ENCODE results near the gene ZNF688.
"Not testable (repeated sequence)": the region's sequence is repeated elsewhere in the genome, so short reads cannot be mapped to it uniquely, and the experiment has no call there.

ZNF688 gene

DNA sequence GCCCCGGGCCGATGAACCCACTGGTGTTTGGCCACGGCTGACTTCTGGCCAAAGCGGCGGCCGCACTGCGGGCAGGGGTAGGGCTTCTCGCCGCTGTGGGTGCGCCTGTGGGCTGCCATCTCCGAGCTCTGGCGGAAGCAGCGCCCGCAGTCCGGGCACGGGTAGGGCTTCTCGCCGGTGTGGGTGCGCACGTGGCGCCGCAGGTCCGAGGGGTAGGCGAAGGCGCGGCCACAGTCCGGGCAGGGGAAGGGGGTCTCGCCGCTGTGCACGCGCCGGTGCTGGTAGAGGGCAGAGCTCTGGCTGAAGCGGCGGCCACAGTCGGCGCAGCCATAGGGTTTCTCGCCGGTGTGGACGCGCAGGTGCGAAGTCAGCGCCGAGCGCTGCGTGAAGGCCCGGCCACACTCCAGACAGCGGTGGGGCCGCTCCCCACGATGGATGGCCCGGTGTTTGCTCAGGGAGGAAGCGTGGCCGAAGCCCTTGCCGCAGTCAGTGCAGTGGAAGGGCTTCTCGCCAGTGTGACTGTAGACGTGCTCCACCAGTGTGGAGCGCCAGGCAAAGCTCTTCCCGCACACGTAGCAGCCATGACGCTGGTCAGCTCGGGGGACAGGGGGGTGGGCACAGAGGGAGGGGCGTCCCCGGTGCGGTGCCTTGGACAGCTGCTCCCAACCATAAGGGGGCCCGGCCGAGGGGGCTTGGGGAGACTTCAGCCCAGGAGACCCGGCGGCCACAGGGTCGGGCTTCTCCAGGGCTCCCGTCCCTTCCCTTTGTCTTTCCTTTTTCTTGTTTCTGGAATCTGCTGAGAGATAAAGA is 16.0 kb downstream of the ZNF688 start:
- no peak for DNase-seq

DNA sequence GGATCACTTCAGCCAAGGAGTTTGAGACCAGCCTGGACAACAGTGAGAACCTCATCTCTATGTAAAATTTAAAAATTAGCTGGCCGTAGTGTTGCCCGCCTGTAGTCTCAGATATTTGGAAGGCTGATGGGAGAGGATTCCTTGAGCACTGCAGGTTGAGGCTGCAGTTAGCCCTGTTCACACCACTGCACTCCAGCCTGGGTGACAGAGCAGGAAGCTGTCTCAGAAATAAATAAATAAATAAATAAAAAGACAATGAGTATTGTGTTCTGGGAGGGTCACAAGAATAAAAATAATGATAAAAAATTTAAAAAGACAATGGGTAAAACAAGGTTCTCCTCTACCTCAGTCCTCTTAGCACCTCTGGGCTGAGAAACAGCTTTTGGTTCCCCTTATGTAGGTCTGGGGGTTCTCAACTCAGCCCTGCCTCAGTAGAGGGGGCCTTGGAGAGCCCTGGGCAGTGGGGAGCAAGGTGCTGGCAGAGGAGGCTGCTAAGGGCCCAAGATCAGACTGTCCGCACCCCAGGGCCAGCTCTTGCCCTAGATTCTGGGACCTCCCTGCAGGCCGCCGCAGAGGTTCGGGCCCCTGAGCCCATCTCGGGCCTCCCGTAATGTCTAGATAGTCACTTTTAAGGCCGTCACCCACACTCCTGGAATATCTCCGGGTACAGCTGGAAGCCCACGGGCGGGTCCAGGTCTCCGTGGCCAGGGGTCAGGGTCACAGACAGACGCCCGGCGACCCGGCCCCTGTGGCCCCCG is 16.8 kb downstream of the ZNF688 start:
- DNase-seq: no peak

DNA sequence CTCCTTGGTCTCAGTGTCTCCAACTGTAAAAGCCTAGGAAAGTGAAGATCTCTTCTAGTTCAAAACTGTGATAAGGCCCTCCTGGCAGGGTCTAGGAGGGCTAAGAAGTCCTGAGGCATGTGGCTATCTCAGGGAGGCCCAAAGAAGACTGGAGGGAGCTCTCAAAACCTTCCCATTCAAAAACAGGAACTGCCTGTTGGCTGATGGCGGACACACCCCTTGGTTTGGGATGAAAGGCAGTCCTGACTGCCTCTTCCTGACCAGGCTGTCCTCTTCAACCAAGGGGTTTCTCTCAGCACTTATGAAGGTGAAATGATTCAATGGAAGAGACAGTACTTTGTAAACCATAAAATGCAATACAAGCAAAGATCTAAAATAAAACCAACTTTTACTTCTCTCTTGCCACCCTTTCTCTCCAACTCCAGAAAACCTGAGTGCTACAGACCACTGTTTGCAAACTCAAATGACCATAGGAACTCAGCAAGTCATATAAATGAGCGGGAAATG is 18.1 kb downstream of the ZNF688 start:
- no peak for DNase-seq

DNA sequence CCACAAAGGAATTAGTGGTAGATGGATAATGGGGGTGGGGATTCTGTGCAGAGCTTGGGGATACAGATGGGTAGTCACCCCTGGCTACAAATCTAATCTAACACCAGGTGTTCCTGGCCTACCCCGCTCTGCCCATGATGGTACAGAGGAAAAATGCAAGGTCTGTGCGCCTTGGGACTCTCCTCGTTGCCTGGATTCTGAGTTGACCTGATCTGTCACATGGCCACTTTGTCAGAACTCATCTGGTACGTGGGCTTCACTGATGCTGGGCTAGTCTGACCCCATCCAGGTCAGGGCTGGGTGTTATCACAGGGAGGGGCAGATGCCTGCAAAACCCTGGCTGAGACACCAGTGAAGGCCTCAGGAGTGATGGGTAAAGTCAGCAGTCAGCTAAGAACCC is 18.6 kb downstream of the ZNF688 start:
- DNase-seq: no peak

DNA sequence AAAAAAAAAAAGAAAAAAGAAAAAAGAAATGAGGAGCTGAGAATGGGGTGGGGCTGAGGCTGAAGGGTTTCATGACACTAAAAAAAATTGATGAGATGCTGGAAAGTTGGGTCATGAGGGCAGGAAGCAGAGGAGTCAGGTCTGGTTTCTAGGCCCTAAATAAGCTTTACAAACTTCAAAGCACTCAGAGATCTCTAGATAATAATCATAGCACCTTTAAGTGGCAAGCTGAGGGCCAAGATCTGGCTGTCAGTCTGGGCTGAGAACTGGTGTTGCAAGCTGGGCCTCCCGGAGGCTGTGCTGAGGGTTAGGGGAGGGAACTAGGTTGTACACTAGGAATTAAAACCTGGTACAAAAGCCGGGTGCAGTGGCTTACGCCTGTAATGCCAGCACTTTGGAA is 19.7 kb downstream of the ZNF688 start:
- no peak for DNase-seq

DNA sequence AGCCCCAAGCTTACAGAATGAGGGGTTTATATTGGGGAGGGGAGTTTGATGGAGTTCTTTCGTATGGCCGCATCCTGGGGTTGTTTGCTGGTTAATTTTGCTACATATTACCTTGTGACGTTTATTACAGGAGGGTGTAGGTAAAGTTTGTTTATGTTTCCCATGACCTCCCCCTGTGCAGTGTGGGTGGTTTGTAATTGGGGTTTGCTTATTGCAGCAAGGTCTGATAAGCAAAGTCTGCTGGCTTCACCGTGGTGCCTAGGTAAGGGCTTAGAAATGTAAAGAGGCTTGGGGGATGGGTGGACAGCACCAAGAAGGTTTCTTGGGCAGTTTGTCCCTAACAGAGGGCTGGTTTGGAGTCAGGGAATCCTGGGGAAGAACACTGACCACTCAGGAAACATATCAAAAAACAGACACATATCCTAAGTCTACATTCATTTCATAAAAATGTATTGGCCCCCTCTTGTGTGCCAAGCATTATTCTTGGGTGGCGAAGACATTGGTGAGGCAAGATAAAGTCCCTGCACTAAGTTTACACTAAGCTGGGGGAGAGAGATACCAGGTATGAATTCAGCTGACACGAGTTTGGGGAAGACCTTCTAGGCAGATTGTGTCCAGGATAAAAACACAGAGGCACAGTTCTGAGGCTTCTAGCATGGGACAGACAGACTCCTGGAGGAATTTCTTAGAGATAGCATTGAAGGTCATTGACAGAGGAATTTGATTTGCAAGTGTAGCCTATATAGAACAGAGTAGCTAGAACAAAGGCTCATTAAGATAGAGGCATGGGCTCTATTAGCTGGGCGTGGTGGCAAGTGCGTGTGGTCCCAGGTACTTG is 22.9 kb downstream of the ZNF688 start:
- DNase-seq: no peak

DNA sequence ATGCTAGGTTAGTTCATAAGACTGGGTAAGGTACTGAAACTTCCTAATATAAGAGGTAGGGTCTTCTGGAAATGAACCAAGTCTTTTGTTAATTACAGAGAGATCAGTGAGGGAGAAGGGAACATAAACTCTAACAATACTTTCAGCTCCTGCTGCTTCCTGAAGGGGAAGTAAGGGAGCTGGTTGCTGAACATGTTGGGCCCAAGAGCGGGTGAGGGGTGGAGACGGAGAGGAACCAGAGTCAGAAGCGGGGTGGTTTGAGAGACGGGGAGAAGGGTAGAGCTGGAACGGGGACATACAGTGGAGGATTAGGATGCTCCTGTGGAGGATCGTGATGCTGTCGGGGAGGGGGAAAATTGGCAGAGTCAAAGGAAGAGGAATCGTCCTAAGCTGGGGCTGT is 25.4 kb downstream of the ZNF688 start:
- DNase-seq: no peak

DNA sequence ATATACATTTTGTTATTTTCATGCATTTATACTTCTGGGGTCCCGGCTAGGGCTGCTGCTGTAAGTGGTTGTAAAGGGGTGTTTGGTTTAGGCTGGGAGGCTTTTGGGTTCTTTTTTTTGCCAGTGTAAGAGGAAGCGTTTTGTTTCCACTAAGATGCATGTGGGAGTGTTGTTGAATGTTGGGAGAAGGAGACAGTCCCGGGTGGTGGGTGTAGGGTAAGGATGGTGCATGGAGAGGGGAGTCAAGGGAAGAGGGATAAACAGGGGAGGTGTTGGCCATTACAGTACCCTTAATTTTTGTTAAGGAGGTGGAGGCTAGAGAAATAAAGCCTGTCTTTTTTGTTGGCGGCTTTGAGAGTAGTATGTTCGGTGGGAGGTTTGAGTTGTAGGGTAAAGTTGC is 28.4 kb downstream of the ZNF688 start:
- DNase-seq: no peak

DNA sequence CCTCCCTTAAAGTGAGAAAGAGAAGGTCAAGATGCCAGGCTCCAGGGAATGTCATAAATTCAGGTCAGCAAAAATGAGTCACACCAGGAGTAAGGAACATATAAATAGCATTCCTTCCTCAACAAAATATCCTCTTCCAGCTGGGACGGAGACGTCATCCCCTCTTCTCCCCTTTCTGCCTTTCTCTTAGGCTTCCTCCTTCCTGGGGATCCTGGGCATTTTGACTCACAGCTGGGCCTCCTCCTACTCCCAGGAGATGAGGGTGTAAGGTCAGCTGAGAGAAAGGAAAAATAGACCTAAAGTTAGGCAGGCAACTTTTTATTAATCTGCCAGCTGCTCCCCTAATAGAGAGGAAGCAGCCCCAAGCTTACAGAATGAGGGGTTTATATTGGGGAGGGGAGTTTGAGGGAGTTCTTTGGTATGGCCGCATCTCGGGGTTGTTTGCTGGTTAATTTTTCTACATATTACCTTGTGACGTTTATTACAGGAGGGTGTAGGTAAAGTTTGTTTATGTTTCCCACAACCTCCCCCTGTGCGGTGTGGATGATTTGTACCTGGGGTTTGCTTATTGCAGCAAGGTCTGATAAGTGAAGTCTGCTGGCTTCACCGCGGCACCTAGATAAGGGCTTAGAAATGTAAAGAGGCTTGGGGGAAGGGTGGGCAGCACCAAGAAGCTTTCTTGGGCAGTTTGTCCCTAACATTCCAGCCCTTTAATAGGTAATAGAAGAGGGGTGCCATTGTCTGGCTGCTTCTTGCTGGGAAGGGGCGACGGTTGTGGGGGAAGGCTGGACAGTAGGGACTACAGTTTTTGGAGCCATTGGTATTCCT is 29.8 kb downstream of the ZNF688 start:
- DNase-seq: no peak

DNA sequence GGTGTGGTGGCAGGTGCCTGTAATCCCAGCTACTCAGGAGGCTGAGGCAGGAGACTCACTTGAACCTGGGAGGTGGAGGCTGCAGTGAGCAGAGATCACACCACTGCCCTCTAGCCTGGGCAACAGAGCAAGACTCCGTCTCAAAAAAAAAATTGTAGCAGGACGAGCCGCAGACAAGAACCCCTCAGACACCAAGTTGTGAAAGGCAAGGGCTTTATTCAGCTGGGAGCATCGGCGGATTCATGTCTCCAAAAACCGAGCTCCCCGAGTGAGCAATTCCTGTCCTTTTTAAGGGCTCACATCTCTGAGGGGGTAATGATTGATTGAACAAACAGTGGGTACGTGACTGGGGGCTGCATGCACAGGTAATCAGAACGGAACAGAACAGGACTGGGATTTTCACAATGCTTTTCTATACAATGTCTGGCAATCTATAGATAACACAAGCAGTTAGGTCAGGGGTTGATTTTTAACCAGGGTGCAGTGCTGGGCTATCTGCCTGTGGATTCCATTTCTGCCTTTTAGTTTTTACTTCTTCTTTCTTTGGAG is 30.5 kb downstream of the ZNF688 start:
- DNase-seq: not testable (repeated sequence)

DNA sequence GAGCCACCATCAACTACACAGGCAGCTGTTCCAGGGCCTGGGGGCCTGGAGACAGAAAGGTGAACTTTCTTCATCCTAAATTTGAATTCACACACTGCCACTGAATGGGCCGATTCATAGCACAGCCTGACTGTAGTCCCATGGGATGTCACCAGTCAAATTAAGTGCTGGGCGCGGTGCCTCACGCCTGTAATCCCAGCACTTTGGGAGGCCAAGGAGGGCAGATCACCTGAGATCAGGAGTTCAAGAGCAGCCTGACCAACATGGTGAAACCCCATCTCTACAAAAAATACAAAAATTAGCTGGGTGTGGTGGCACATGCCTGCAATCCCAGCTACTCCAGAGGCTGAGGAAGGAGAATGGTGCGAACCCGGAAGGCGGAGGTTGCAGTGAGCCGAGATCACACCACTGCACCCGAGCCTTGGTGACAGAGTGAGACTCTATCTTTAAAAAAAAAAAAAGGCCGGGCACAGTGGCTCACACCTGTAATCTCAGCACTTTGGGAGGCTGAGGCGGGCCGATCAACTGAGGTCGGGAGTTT is 31.5 kb downstream of the ZNF688 start:
- DNase-seq: not testable (repeated sequence)

DNA sequence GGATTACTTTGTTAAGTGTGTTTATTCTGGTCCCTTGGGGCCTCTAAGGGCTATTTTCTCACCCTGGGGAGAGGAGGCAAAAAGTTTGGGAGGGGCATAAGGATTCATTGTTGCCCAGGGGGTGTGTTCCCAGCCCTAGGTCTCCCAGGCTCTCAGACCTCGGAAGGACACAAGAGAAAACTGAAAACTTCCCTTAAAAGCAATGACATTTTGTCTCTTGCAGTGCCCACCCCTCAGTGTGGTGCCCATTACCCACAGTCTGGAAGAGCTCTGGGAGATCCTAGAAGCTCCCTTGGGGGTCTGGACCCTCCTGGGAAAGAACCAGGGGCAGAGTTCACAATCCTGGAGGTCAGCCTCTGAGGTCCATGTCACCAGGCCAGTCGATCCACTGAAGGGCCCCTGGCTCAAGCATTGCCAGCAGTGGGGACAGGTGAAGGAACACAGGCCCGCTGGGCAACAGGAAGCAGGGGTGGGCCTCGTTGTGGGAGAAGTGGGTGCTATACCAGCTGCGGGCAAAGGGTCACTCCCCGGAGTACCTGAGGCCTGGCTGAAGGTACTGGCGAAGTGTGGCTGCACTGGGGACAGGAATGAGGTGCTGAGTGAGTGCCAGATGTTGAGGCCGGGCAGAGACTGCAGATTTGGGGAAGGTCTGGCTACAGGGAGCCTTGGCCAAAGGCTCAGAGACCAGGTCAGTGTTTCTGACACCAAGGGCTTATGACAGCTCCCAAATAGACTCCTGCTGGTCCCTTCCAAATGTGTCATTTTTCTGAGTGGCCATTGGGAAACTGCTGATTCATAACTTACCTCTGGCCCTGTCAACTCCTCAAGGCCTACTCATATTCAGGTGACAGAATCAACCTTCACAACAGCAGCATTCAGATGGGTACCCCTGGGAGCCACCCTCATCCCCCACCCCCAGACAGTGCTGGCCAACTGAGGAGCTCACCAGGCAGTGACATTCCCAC is 32.2 kb downstream of the ZNF688 start:
- no peak for DNase-seq

DNA sequence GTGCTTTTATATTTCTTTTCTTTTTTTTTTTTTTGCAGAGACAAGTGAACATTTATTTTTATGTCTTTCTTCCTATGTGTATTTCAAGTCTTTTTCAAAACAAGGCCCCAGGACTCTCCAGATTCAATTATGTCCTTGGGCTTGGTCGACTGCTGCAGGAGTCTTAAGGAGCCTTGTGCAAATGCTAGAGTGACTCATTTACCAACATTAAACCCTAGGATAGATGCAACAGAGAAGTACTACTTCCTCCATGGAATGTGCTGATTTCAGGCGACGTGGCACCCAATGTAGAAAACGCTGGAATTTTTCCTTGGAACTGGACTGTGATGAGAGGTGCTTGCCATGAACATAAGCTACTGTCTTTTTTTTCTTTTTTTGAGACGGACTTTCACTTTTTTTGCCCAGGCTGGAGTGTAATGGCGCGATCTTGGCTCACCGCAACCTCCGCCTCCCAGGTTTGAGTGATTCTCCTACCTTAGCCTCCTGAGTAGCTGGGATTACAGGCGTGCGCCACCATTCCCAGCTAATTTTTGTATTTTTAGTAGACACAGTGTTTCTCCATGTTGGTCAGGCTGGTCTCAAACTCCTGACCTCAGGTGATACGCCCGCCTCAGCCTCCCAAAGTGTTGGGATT is 35.0 kb downstream of the ZNF688 start:
- DNase-seq: not testable (repeated sequence)

DNA sequence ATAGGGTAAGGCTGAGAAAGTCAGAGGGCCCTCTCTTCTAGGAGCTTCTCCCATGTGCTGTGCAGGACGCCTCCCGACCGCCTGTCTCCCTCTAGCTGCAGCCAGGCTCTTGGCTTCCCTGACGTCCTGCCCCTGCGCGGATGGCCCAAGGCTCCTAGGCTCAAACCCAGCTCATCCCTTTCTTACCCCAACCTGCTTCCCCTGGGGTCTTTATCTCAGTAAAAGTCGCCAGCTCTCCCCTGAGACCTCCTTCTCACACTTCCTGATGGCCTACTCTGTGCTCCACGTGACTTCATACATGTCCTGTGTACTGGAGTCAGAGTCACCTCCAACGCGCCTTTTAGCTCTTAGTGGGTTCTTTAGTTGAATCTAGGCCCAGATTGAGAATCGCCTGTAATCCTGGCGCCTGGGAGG is 35.7 kb downstream of the ZNF688 start:
- DNase-seq: no peak

DNA sequence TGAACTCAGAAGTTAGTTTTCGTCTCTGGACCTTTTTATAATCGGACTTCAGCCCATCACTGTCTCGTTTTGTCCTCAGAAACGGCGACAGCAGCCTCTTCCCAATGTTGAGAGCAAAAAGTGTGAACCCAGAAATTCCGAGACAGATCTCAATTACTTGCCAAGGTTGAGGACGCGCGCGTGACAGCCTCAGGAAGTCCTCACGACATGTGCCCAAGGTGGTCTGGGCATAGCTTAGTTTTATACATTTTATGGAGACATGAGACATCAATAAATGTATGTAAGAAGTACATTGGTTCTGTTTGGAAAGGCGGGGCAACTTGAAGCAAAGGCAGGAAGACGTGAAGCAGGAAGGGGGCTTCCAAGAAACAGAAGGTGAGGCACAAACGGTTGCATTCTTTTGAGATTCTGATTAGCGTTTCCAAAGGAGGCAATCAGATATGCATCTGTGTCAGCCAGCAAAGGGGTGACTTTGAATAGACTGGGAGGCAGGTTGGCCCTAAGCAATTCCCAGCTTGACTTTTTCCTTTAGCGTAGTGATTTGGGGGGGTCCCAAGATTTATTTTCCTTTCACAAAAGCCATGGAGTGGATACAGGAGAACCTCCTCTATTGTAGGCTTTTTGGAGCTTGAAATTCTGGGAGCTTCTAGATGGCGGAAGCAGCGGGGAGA is 36.3 kb downstream of the ZNF688 start:
- DNase-seq: no peak

DNA sequence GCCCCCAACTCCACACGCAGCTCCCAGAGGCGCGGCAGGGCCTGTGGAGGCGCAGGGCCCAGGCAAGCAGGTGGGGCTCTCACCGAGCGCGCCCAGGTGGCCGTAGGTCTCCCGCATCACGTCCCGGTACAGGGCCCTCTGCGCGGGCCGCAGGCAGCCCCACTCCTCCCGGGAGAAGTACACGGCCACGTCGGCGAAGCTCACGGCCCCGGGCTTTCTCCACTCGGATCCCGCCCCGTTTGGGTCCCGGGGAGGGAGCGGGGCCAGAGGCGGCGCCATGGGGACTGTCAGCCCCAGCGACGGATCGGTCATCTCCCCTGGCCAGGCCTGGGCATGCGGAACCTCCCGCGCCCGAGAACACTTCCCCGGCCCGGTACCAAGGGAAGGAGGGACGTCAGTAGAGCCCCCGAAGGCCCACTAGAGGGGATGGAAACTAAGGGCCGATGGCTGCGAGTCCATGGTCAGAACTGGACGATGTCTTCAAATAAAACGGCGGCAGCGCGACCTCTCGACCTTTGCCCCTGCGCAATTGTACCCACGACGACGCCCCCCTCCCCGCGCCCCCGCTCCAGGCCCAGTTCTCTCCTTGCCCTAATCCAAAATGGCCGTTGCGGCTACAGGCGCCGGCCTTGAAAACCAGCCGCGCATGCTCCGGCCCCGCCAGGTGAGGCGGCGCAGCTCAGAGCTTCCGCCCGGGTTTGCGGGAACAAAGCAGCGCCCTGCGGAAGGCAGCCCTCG is 37.0 kb downstream of the ZNF688 start, which contains the start of gene ZNF747:
Gene ZNF747, minus strand, starts transcription at position 491 of the 738 bp plus-strand sequence. Its CDS starts 179 bp downstream, at position 312.
- peak; percentile 76 for DNase-seq

DNA sequence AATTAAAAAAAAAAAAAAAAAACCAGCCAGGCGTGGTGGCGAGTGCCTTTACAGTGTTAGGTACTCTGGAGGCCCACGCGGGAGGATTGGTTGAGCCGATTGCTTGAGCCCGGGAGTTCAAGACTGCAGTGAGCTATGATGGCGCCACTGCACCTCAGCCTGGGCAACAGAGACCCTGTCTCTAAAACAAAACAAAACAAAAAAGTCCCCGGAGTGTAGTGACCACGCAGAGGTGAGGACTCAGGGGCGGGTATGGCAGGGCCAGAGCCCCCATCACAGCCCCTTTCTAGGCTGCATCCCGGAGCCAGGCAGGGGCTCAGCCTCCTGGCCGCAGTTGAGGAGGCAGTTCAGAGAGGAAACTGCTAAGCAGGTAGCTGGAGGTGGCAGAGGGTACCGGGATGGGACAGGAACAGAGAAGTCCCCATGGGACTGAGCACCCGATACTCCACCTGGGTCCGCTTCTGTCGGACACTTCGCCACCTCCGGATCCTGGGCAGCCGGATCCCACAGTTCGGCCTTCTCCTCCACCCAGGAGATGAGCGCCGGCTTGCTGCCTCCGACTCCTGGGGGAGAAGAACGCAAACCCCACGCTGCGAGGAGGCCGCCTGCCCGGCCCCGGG is 37.7 kb downstream of the ZNF688 start:
- no peak for DNase-seq

DNA sequence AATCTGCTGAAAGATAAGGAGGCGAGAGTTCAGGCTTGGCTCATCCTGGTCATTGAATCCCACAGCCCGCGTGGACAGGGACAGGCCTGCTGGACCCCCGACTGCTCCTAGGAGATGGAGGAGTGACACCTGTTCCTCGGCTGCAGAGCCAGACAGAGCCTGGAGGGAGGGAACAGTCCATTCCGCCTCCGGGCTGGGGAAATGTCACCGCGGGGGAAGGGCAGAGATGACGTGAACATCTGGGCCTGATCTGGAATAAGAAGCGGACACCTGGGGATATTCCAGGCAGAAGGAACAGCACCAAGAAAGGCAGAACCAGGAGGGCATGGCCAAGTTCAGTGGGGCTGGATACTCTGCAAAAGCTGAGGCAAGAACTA is 38.4 kb downstream of the ZNF688 start:
- no peak for DNase-seq
